Hepatocyte (in vitro differentiated cells): ENCODE data around the gene LRRC51. TPM values are rescaled to one million over a fixed set of nuclear protein-coding genes. Genes with fewer than 3 reads are reported as not detected.

Experiments
- DNase-seq: peaks from one replicate; pipeline ENCODE4 v3.0.0-alpha.2; 2016; ENCODE audit warnings: low spot score
- H2AFZ ChIP-seq: fragments of 200-600 bp; sonication (generic); 2 replicates; pipeline ENCODE4 v1.6.0; 2016; ENCODE audit warnings: antibody characterized with exemption, mild to moderate bottlenecking
- H3K27ac ChIP-seq: fragments of 200-600 bp; sonication (generic); 2 replicates; pipeline ENCODE4 v1.5.1; 2016; ENCODE audit warnings: mild to moderate bottlenecking
- H3K27me3 ChIP-seq: fragments of 200-600 bp; sonication (generic); 2 replicates; pipeline ENCODE4 v1.6.1; 2016
- H3K36me3 ChIP-seq: fragments of 200-600 bp; sonication (generic); replicated peaks from 2 replicates; pipeline ENCODE4 v1.5.1; 2016; ENCODE audit warnings: low read depth; ENCODE audit not compliant: insufficient read depth
- H3K4me1 ChIP-seq: fragments of 200-600 bp; sonication (generic); 2 replicates; pipeline ENCODE4 v1.5.1; 2016; ENCODE audit warnings: mild to moderate bottlenecking, moderate library complexity; ENCODE audit not compliant: insufficient read depth
- H3K4me2 ChIP-seq: fragments of 200-600 bp; sonication (generic); 2 replicates; pipeline ENCODE4 v1.6.0; 2016
- H3K4me3 ChIP-seq: fragments of 200-600 bp; sonication (generic); 2 replicates; pipeline ENCODE4 v1.5.1; 2016; ENCODE audit warnings: mild to moderate bottlenecking
- H3K79me2 ChIP-seq: fragments of 200-600 bp; sonication (generic); 2 replicates; pipeline ENCODE4 v1.6.0; 2017; ENCODE audit warnings: mild to moderate bottlenecking
- H3K9me2 ChIP-seq: fragments of 200-600 bp; sonication (generic); replicated peaks from 2 replicates; pipeline ENCODE4 v1.6.0; 2017; ENCODE audit warnings: mild to moderate bottlenecking; ENCODE audit not compliant: insufficient read depth
- H3K9me3 ChIP-seq: fragments of 200-600 bp; sonication (generic); 2 replicates; pipeline ENCODE4 v1.5.1; 2016; ENCODE audit warnings: low read depth, mild to moderate bottlenecking
- H4K20me1 ChIP-seq: fragments of 200-600 bp; sonication (generic); 2 replicates; pipeline ENCODE4 v1.6.0; 2016; ENCODE audit warnings: mild to moderate bottlenecking; ENCODE audit not compliant: insufficient read depth, poor library complexity, severe bottlenecking
- EZH2 ChIP-seq: fragments of 200-600 bp; sonication (generic); IDR thresholded peaks from 2 replicates; pipeline ENCODE4 v1.6.1; 2016; ENCODE audit warnings: antibody characterized with exemption, mild to moderate bottlenecking, borderline replicate concordance
- EZH2phosphoT487 ChIP-seq: fragments of 200-600 bp; sonication (generic); IDR thresholded peaks from one replicate; pipeline ENCODE4 v1.6.1; 2018; ENCODE audit warnings: antibody characterized with exemption, mild to moderate bottlenecking, low read depth, moderate library complexity; ENCODE audit not compliant: unreplicated experiment, severe bottlenecking
- WGBS: methylation state at CpG from one replicate; pipeline ENCODE4 v1.1.6; 2016; ENCODE audit warnings: low lambda C conversion rate; ENCODE audit errors: missing lambda C conversion rate; 5-methylcytosine and 5-hydroxymethylcytosine counted together
- polyA plus RNA-seq: library from polyadenylated mRNA; unstranded; fragments of >200 nt; fragmentation: Nextera tagmentation; extraction: Ambion mirVana; gene quantifications from 2 replicates; pipeline ENCODE4 v1.2.1, GENCODE V29; 2016
- total RNA-seq: library from RNA; depleted of rRNA; stranded (reverse); fragments of >200 nt; gene quantifications from 2 replicates; pipeline ENCODE4 v1.2.3, GENCODE V29; 2014
- TF ChIP-seq, protein P1 (sequence below): fragments of 200-600 bp; sonication (generic); IDR thresholded peaks from 2 replicates; pipeline ENCODE4 v1.5.1; 2016; ENCODE audit warnings: antibody characterized with exemption, mild to moderate bottlenecking; ENCODE audit not compliant: poor library complexity

The LRRC51 gene
- total and polyA plus RNA-seq, 2 experiments from 2014 or later, result 2.1 to 3.7 TPM

DNA sequence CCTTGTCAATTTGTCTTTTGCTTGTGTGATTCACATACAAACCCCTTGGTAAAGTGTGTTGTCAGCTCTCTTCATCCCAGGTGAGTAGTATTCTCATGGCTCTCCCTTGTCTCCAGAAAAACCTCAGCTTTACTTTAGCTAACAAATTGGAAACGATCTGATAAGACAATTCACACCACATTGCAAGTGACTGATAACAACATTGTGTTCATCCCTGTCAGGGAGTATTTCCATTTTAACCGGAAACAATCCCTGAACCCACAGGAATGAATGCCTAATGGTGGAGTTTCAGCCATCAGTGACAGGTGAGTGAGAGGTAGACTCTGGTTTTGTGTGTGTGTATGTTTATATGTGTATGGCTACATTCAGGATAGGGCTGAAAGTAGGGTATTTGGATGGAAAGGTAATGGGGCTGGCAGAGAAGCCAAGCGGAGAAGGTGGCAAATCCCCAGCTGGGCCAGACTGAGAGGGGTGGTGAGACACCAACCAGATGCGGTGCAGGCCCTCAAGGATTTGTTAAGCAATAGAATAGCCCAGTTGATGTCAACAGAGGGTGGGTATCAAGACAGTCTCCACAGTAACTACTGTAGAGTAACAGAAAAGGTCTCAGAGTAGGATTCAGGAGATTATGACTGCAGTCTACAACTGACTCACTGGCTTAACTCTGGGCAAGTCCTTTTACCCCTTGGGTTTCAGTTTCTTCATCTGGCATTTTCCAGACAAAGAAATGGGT is 7.6 kb downstream of the LRRC51 start:
- no peak overlapping the region for H2AFZ ChIP-seq

DNA sequence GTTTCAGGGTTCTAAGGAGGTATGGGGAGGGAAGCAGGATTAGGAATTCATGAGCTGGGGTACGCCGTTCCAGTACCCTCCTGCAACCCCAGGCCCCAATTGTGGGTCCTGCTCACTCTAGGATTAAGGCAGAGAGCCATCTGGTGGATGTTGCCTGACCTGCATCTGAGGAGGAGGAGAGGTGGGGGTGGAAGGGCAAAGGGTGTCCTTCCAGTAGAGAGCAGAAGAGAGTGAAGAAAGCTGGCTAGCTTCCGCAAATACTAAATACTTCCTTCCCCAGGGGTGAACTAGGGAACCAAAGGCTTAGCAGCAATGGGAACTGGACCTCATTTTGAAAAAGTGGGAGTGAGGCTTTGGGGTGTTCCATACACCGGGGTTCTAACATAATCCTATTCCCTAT is 10.6 kb downstream of the LRRC51 start:
- no peak overlapping the region for H2AFZ ChIP-seq
- DNase-seq, result peak; percentile 82
- WGBS, result 42% methylated on average over 4 of the region's 4 CpGs
- H3K9me2 ChIP-seq, result no peaks in the 10 kb centered on the region
- H3K4me1 ChIP-seq, result no peaks in the 10 kb centered on the region
- H3K27me3 ChIP-seq, result no peaks in the 10 kb centered on the region
- peak overlapping the region; percentile 55 for H3K27ac ChIP-seq
- peaks cover 4% of the 10 kb centered on the region for H3K79me2 ChIP-seq
- H3K4me3 ChIP-seq, result no peak overlapping the region
- H3K9me3 ChIP-seq, result no peaks in the 10 kb centered on the region
- no peaks in the 10 kb centered on the region for H4K20me1 ChIP-seq
- no peak for TF ChIP-seq EZH2phosphoT487
- TF ChIP-seq, protein P1, sequence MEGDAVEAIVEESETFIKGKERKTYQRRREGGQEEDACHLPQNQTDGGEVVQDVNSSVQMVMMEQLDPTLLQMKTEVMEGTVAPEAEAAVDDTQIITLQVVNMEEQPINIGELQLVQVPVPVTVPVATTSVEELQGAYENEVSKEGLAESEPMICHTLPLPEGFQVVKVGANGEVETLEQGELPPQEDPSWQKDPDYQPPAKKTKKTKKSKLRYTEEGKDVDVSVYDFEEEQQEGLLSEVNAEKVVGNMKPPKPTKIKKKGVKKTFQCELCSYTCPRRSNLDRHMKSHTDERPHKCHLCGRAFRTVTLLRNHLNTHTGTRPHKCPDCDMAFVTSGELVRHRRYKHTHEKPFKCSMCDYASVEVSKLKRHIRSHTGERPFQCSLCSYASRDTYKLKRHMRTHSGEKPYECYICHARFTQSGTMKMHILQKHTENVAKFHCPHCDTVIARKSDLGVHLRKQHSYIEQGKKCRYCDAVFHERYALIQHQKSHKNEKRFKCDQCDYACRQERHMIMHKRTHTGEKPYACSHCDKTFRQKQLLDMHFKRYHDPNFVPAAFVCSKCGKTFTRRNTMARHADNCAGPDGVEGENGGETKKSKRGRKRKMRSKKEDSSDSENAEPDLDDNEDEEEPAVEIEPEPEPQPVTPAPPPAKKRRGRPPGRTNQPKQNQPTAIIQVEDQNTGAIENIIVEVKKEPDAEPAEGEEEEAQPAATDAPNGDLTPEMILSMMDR, result peak; percentile 88
- H3K4me2 ChIP-seq, result no peak overlapping the region
- H3K36me3 ChIP-seq, result no peaks in the 10 kb centered on the region

More for the DNA sequence above, 7.6 kb downstream of the LRRC51 start:
- no peaks in the 10 kb centered on the region for H3K9me2 ChIP-seq
- WGBS, result 74% methylated on average over 4 of the region's 4 CpGs
- no peaks in the 10 kb centered on the region for H3K27me3 ChIP-seq
- H3K27ac ChIP-seq, result no peak overlapping the region
- H4K20me1 ChIP-seq, result no peaks in the 10 kb centered on the region
- peaks cover 4% of the 10 kb centered on the region for H3K79me2 ChIP-seq
- TF ChIP-seq EZH2phosphoT487, result no peak
- H3K4me2 ChIP-seq, result no peak overlapping the region
- no peak for DNase-seq
- no peaks in the 10 kb centered on the region for H3K36me3 ChIP-seq
- H3K4me3 ChIP-seq, result no peak overlapping the region
- H3K9me3 ChIP-seq, result no peaks in the 10 kb centered on the region
- H3K4me1 ChIP-seq, result no peaks in the 10 kb centered on the region

DNA sequence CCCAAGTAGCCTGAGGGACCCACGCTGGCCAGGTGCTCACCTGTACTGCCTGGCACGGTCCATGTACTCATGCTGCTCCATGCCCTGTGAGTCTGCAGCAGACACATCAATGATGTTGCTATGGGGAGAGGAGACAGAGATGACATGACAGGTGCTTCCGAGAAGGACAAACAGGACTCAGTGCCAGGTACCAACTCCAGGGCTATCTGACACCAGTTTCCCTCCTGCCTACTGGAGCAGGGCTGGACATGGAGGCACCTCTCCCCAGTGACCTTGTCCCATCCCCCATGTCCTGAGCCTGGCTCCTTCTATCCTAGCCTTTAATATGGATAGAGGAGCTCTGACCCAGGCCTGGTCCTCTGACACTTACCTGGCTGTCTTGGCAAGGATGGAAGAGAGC is 18.1 kb downstream of the LRRC51 start:
- Histone ChIP-seq H3K27ac (no peak overlapping the region), H2AFZ (no peak overlapping the region), H3K9me3 (no peaks in the 10 kb centered on the region), H3K4me3 (no peak overlapping the region), H3K36me3 (no peaks in the 10 kb centered on the region), H3K27me3 (no peaks in the 10 kb centered on the region), H3K79me2 (peaks cover 37% of the 10 kb centered on the region), H3K4me1 (peaks cover 20% of the 10 kb centered on the region), H3K9me2 (no peaks in the 10 kb centered on the region), H3K4me2 (no peak overlapping the region), H4K20me1 (no peaks in the 10 kb centered on the region)
- 98% methylated on average over 3 of the region's 3 CpGs for WGBS
- TF ChIP-seq, protein P1, result no peak
- no peak for TF ChIP-seq EZH2phosphoT487
- no peak for TF ChIP-seq EZH2
- DNase-seq, result no peak

DNA sequence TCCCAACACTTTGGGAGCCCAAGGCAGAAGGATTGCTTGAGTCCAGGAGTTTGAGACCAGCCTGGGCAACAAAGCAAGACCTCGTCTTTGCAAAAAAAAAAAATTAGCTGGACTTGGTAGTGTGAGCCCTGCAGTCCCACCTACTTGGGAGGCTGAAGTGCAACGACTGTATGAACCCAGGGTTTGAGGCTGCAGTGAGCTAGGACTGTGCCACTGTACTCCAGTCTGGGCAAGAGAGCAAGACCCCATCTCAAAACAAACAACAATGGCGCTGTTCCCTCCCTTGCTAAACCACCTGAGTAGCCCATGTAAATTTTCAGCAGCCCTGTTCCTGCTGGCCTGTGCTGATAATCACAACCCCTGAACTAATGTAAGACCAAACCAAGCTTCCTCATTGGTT is 19.4 kb downstream of the LRRC51 start:
- Histone ChIP-seq H4K20me1 (no peaks in the 10 kb centered on the region), H3K4me2 (peak overlapping the region; percentile 25), H3K27me3 (no peaks in the 10 kb centered on the region), H3K27ac (no peak overlapping the region), H3K36me3 (no peaks in the 10 kb centered on the region), H3K4me3 (no peak overlapping the region), H3K4me1 (peaks cover 22% of the 10 kb centered on the region), H3K9me2 (no peaks in the 10 kb centered on the region), H2AFZ (no peak overlapping the region), H3K9me3 (no peaks in the 10 kb centered on the region), H3K79me2 (peaks cover 37% of the 10 kb centered on the region)
- 94% methylated on average over 3 of the region's 3 CpGs for WGBS
- DNase-seq, result no peak
- TF ChIP-seq EZH2phosphoT487 (no peak), EZH2 (no peak)
- TF ChIP-seq, protein P1, result no peak
